ENCODE results near the gene CNTN4.
"Not testable (repeated sequence)": the region's sequence is repeated elsewhere in the genome, so short reads cannot be mapped to it uniquely, and the experiment has no call there.

Gene CNTN4

GRCh38 chr3:2992534-2992933 is 893.9 kb downstream of the CNTN4 start:
- intact Hi-C loops (cut with DNase I) = no loop called here
- DNase-seq = no peak

GRCh38 chr3:2993130-2993529 is 894.5 kb downstream of the CNTN4 start:
- intact Hi-C loops (cut with DNase I); DNase-seq: not testable (repeated sequence)

- no peak for DNase-seq
- intact Hi-C loops (cut with DNase I) = no loop called here
These were observed 895.1 kb downstream of the CNTN4 start for GRCh38 chr3:2993736-2994135.

GRCh38 chr3:2995195-2995594 is 896.5 kb downstream of the CNTN4 start:
- intact Hi-C loops (cut with DNase I) = no loop called here
- DNase-seq = no peak

GRCh38 chr3:3005146-3005744 is 906.6 kb downstream of the CNTN4 start:
- no peak for DNase-seq
- intact Hi-C loops (cut with DNase I) = no loop called here

DNA sequence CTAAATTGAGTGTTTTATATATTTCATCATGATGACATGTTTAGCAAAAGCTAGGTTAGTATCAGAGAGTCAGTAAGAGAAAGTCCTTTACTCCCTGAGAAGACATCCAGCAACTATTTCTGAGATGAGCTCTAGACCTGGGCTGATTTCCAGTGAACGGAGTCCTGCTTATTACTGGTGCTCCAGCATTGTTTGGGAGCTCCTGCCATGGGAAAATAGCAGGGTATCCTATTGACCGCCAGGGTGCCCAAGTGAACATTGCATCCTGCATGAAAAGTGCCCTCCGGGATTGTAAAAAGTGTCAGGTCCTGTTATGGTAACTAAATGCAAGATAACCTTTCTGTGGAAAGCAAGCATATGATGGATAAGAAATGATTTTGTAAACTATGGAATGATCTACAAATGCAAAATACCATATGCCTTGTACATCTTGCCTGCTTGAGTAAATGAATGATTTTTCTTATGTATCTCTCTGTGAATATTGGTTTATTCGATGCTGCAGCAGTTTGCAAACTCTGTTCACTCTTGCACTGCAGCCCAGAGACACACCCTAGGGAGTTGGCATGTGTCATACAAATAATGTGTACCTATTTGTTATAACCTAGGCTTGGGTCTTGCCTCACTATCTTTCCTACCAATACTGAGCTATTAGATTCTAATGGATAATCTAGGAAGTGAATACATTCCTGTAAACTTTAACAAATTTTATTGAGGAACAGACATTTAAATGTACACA is 914.8 kb downstream of the CNTN4 start:
- intact Hi-C loops (cut with DNase I) = no loop called here
- no peak for DNase-seq

DNA sequence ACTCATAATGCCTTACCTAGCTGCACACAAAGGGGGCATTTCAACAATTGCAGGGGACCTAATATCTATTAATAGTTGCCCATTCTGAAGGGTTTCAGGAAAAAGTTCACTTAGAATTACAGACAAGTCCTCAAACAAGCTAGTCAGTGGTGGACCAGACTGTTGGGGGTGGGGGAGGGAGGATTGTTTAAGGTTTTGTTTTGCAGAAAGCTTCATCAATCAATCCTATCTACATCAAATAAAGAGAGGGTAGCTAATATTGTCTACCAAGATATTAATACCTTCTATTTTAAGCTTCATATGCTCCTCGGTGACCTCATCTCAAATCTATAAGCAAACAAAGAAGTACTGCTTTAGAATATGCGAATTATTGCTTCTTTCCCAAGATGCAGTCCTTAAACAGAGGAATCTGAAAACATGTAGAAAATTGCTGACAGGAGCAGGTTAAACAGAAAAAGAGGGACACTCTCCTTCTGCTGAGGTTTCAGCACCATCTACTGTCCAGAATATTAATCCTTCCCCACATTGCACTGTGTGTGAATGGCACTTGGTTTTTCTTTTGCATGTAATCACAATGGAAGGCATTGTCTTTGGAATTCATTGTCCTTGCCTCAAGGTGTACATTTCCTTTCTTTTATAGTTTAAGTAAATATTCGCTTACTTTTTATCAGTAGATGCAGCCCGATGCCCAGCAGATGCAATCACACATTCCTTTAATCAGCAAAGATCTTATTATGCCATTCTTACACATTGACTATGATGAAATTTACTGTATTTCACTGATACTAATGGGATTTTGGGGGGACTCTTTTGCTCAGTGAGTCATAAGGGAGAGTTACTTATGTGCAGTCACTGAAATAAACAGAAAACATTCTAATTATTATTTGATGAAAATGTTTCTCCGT is 916.8 kb downstream of the CNTN4 start:
- intact Hi-C loops (cut with DNase I) = loop anchor here (5.0 kb wide), 1 partner anchor 1933 kb away; no protein-coding TSS in a partner anchor
- DNase-seq = no peak

DNA sequence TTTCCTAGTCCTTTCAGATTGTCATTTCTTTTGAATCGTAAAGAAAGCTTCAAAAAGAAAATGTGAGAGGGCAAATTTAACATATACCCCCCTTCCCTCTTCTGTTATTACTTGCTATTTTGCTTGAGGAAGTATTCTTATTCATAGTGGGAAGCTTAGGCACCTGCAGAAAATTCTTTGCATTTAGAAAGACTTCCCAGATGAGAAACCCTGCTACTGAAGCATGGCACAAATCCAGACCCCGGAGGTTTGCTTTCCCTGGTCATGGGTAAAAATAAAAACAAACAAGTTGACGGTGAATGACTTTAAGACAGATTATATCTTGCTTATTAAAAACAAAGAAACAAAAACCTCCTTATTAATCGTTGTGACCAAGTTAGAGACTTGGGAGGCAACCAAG is 917.6 kb downstream of the CNTN4 start:
- DNase-seq = no peak
- intact Hi-C loops (cut with DNase I) = loop anchor here (5.0 kb wide), 1 partner anchor 1934 kb away; no protein-coding TSS in a partner anchor

DNA sequence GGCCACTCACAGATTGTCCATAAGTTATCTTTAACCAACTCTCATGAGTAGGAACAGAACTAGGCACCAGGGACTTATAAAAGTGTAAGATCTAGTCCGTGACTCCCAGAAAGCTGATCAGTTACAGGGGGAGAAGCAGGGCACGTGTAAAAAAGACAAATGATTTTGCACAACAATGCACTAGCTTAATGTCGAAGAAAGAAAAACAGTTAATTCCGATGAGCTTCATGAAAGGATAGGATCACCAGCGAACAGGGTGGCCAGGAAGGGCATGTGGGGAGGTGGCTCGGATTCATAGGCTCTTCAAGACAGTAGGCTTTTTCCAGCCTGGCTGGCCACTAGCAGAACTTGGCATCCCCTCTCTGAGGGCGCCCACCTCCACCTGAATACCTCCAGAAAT is 921.5 kb downstream of the CNTN4 start:
- intact Hi-C loops (cut with DNase I) = no loop called here
- no peak for DNase-seq

DNA sequence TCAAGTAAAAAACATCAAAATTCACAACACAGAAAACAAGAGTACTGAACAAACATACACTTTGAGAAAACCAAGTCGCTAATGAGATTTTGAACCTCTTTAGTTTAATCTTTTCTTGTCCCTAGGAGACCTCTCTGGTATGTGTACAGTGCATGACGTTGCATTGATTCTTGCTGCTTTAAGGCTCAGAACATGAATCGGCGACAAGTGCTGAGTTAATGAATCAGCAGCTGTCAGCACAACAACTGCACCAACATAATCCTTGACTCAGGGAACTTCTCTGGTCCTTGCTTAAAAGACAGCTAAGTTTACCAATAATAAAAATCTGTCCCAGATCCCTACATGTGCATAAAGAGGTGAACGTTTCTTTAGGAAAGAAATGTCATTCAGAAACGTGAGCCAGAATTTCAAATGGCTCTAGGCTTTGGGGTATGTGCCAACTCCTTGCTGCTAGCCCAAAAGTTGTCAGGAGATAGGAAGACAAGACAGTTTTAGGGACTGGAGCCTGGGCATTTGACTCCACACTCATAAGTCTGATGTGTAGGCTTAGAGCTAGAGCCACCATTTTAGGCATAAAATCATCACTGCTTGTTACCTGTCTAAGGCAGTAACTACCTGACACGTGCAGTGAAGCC is 924.6 kb downstream of the CNTN4 start:
- intact Hi-C loops (cut with DNase I) = no loop called here
- no peak for DNase-seq

DNA sequence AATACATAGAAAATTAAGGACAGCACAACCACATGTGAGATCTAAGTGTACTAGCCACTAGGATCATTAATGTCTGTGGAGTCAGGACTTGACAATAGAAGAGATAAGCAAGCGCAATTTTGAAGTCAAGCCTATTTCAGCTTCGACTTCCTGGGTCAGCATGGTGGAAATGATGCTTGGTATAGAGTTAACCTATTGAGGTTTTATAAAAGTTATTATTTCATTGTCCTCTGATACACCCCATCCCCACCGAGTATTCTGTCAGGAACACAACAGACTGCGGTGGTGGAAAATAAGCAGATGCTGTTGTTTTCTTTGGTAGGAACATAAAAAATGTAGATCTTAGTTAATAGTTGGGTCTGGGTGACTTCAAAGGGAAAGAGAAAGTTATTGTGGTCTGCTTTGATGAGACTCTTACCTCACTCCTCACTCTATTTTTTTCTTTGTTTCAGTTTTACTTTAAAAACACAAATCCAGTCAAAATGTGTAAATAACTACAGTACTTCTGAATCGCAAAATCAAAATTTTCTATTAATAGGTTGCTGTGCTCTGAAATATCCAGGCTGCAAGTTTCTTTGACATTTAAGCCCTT is 929.4 kb downstream of the CNTN4 start:
- intact Hi-C loops (cut with DNase I) = no loop called here
- DNase-seq = no peak

DNA sequence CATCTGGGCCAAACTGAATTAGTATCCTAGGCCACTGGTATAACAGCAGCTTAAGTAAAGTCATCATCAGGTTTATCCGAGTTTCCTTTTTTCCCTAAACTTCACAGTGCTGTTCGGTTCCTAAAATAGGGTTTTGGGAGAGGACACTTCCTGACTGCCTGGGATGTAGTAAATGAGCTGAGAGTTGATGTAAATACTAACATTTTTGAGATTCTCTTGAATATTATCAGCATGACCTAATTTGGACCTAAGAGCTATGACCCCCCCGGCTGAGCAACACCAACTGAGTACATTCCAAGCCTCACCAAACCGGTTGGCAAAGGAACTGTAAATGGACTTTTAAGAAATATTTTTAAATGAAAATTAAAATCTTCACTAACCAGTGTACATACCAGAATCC is 932.7 kb downstream of the CNTN4 start:
- intact Hi-C loops (cut with DNase I) = no loop called here
- no peak for DNase-seq

DNA sequence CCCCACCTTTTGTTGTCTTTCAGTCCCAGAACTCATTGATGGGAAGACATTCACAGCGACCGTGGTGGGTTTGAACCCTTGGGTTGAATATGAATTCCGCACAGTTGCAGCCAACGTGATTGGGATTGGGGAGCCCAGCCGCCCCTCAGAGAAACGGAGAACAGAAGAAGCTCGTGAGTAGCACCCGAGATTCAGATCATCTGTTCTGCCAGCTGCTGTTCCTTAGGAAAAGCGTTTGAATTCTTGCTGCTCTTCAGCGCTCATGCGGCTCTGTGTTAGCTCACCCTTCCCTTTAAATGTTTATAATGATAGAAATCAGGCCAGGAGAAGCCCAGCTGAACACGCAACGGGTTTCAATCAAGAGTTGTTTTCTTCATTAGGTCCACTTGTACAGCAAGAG is 938.5 kb downstream of the CNTN4 start:
- intact Hi-C loops (cut with DNase I) = no loop called here
- DNase-seq = no peak

- peak in 1 of 10 donors; percentile 51 for DNase-seq
- intact Hi-C loops (cut with DNase I) = no loop called here
These were observed 939.7 kb downstream of the CNTN4 start for GRCh38 chr3:3038201-3038991.

GRCh38 chr3:3053974-3054373 is 955.3 kb downstream of the CNTN4 start:
- intact Hi-C loops (cut with DNase I) = no loop called here
- DNase-seq = no peak

DNA sequence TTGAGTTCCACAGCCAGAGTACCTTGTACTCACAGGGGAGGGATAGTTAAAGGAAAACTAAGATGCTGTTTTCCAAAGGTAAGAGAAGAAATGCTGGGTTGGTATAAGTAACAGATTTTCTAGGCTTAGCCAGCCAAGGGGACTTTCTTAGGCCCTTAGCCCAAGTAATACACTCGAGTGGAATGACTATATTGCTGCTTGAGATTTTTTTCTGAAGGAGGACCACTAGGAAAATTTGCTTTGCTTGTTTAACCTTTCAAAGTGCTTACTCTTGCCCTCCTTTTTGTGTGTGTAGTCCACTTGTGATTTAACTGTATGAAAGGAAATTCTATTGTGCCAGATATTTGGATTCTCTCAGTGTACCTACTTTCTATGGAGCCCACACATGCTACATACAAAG is 961.0 kb downstream of the CNTN4 start:
- no peak for DNase-seq
- intact Hi-C loops (cut with DNase I) = no loop called here

DNA sequence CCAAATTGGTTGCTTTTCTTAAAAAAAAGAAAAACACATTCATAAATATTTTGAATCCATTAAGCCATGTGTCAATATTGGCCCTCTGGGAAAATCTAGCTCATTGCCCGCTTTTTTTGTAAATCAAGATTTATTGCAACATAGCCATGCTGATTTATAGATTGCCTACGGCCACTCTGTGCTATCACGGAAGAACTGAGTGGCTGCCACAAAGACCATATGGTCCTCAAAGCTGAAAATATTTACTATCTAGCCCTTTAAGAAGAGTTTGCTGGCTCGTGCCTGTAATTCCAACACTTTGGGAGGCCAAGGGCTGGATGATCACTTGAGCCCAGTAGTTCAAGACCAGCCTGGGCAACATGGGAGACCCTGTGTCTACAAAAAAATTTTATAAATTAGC is 965.6 kb downstream of the CNTN4 start:
- no peak for DNase-seq
- intact Hi-C loops (cut with DNase I) = no loop called here

DNA sequence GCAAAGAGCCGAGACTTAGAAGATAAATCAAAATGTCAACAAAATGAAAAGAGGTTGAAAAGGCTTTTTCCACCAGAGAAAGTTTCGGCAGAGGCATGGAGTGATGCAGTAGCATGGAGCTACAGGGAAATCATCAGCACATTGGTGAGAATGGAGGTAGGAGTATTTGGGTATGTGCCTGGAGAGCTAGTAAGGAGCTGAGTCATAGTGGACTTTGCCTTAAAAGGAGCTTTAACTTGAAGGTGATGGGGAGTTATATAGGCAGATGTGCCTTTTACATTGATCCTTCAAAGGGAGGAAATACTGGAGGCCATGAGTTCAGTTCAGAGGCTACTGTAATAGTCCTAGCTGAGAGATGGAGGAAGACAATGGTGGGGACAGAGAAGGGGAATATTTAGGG is 967.2 kb downstream of the CNTN4 start:
- DNase-seq = no peak
- intact Hi-C loops (cut with DNase I) = no loop called here

GRCh38 chr3:3066378-3066777 is 967.7 kb downstream of the CNTN4 start:
- DNase-seq = no peak
- intact Hi-C loops (cut with DNase I) = no loop called here

- intact Hi-C loops (cut with DNase I) = no loop called here
- no peak for DNase-seq
These were observed 968.2 kb downstream of the CNTN4 start for GRCh38 chr3:3066910-3067309.

All from posterior cingulate gyrus (tissue), 11 donors.